Pons (tissue), 1 donor: Measurements from ENCODE around the gene GP5.

Experiments used
- DNase-seq: peaks from one replicate; pipeline ENCODE4 v3.0.0-alpha.2; 2016; ENCODE audit warnings: low spot score

Gene GP5

DNA sequence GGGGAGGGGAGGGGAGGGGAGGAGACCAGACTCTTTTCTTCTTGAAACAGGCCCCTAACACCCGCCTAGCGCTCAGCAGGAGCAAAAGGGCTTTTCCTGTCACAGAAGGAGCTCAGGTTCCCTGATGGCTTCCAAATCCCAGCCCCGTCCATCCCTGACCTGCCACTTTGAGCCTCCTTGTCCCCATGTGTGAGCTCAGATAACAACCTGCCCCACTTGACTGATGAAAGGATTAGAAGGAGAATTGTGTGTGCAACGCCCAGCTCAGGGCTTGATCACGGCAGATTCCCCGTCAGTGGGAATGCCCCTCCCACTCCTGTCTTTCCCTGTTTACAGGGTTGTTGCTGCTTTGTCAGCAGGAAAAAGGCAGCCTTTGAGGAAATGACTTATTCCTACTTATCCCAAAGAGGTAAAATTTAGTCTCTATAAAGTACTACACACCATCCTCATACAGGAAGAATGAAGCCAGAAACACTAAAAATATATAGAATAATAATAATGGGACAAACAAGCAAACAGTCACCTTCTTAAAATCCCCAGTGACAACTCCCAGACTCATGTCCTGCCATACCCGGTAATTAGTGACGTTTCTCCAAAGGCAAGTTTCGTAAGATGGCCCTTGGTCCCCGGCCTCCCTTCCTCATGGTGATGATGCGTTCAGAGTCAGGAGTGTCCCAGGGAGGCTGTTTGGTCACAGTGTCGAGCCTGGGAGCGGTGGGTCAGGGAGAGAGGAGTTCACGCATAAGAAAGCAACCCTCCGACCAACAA is 23.4 kb downstream of the GP5 start:
- no peak for DNase-seq

- DNase-seq = no peak
These were observed 24.1 kb downstream of the GP5 start for GRCh38 chr3:194374935-194375334.

DNA sequence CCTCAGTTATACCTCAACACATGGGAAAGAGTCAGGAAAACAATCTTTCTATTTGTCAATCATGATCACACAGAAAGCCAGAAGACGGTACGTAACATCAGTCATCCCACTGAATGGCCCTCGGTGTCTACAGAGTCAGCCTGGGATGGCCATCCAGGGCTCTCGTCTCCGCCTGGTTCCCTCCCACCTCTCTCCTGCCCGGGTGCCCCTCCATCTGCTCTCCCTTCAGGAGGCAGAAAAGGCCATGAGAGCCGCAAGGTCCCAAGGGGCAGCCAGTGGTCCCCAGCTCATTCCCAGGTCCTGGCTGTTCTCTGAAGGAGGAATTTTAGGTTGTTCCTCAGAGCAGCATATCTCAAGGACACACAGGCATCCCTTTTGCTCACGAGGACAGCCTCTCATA is 25.2 kb downstream of the GP5 start:
- DNase-seq = no peak

DNA sequence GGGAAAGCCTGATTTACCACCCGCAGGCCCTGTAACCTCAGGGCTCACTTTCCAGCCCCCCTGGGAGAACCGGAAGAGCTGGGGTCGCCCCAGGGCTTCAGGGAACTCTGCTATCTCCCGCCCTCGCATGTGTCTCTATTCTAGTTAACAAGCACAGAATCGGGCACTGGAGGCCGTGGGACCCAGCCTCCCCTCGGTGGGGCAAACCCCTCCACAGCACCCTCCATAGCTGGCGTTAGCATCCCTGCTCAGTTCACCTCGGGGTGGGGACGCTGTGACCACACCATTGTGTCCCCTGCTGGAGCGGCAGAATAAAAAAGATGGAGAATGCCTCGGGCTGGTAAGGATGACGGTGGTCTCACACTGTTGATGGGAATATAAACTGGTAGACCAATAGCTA is 26.0 kb downstream of the GP5 start:
- no peak for DNase-seq

DNA sequence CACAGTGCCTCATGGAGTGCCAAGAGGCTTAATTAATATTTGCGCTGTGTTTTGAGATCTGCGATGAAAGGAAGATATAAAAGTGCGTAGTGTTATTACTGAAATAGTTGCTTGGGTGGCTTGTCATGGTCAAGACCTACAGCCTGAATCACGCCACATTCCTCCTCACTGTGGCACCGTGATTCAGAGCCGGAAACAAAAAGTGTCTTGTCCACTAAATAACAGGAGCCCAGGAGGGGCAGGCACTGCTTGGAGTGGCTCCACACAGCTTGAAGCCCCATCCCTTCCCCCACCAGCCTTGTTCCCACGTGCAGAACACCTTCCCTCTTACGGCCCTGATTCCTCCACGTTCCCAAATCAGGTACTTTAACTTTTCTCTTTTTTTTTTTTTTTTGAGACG is 28.3 kb downstream of the GP5 start:
- DNase-seq = no peak

DNA sequence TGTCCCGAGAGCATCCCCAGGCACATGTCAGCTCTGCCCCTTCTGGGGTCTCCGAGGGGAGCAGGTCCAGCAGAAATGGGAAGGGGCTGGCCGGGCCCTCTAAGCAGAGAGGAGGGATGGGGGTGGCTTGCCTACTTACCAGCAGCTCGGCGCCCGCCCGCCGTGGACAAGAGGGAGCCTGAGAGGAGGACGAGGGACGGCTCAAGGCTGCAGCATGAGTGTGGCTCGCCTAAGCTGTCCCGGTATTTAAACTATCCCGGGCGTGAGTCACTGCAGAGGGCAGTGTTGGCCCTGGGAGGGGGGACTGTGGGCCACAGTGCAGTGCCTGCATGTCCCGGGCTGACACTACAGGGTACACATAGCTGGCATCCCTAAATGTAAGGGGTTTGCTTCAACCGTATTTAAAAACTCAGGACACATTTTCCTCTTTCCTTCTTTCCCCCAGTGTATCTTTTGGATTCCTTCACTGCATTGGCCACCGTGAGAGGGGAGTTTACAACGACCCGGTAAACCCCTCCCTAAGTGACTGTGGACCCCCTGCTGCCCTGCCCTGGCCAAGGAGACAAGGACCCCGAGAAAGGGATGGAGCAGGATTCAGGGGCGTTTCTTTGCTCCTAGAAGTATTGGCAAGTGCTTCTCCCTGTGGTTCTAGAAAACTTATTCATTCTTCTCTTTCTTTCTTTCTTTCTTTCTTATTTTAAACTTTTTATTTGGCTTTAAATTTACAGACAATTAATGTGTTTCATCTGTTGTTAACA is 29.4 kb downstream of the GP5 start, which contains the start of gene LRRC15:
Gene LRRC15 (minus strand): TSS at position 222 of the 758 bp plus-strand sequence. CDS start 8,700 bp downstream, outside the sequence.
- DNase-seq = no peak

- no peak for DNase-seq
These were observed 30.1 kb downstream of the GP5 start for GRCh38 chr3:194368918-194369317.

- no peak for DNase-seq
These were observed 30.8 kb downstream of the GP5 start for GRCh38 chr3:194367992-194368841.

- no peak for DNase-seq
These were observed 33.0 kb downstream of the GP5 start for GRCh38 chr3:194365978-194366490.

DNA sequence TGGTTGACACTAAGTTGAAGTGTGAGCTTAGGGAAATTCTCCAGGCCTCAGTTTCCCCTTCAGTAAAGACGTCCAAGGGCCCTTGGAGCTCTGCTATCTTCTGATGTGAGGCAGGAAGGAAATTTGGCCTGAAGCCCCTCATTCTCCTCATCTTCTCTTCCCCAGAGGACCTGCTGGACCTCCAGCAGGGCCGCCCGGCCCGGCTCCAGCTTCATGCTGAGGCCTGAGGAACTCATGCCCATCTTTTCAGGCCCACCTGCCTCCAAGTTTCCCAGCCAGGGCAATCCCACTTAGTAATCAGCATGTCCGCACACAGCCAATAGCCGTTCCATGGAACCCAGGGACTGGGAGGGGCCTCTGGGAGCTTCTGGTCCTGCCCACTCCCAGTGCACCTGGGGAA is 33.5 kb downstream of the GP5 start:
- DNase-seq = no peak

DNA sequence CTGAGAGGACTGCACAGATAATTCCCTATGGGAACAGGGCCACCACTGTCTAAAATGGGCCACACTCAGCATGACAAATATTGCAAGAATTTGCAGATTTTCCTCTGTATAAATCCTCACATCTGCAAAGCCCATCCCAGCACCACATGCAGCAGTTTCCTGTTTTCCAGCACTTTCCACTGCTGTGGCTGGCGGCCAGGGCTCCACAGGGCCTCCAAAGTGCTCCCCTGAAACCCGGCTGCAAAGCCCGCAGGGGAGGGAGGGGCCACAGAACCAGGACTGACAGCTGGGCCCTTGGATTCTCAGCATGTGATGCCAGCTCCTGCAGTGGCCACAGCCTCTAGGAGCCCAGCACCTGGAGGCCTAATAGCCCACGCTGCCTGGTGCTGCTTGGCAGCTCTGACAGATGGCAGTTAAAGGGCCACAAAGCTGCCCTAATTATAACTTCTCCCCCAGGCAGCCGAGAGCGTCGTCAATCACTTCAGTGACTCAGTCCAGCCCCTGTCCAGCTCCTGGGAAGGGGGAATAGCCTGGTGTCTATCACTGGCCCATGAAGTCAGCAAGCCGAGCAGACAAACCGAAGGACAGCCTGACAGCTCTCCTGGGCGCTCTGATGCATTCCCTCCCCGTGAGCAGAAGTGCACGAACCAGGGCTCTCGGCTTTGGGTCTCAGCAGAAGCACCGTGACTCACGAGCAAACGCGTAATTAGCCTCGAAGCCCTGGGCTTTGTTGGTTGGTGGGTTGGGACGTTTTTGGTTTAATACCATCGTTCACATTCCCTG is 34.2 kb downstream of the GP5 start:
- DNase-seq = no peak

DNA sequence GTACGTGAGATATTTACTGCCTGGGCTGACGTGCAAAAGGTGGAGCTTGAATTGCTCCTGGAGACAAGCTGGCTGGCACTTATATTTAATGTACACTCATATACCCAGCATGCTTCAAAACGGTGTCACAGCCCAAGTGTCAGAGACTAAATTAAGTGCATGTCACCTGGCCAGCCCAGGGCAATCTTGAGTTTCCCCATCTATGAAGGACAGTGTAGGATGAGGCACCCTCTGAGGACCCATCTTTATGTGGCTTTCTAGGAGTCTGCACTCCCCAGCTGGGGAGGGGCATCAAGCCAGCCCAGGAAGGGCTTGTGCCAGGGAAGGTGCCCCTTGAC is 34.8 kb downstream of the GP5 start:
- no peak for DNase-seq

DNA sequence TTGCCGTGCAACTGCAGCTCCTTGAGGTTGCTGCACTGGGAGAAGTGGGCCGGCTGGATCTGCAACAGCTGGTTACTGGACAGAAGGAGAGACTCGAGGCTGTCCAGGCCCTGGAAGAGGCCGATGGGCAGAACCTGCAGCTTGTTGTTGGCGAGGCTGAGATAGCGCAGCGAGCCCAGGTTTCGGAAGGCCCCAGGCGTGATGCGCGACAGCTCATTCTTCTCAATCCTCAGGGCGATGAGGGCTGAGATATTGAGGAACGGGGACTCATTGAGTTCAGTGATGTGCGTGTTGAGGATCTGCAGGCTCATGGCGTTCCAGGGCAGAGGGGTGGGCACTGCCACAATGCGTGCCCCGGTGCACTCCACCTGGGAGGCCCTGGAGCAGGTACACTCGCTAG is 38.5 kb downstream of the GP5 start:
- no peak for DNase-seq

GRCh38 chr3:194357681-194358080 is 41.4 kb downstream of the GP5 start:
- DNase-seq = no peak

- DNase-seq = no peak
These were observed 43.7 kb downstream of the GP5 start for GRCh38 chr3:194355379-194355778.

- no peak for DNase-seq
These were observed 44.8 kb downstream of the GP5 start for GRCh38 chr3:194354315-194354714.

GRCh38 chr3:194352667-194353246 is 46.3 kb downstream of the GP5 start:
- no peak for DNase-seq

DNA sequence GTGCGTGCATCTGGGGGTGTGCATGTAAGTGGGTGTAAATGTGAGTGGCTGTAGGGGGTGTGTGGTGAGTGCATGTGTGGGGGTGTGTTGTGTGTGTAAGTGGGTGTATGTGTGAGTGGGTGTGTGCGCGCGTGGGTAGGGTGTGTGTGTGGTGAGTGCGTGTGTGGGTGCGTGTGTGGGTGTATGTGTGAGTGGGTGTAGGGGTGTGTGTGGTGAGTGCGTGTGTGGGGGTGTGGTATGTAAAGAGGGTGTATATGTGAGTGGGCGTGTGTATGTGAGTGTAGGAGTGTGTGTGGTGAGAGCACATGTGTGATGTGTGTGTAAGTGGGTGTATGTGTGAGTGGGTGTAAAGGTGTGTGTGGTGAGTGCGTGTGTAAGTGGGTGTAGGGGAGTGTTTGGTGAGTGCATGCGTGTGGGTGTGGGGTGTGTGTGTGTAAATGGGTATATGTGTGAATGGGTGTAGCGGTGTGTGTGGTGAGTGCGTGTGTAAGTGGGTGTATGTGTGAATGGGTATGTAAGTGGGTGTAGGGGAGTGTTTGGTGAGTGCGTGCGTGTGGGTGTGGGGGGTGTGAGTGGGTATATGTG is 47.0 kb downstream of the GP5 start:
- DNase-seq = no peak

DNA sequence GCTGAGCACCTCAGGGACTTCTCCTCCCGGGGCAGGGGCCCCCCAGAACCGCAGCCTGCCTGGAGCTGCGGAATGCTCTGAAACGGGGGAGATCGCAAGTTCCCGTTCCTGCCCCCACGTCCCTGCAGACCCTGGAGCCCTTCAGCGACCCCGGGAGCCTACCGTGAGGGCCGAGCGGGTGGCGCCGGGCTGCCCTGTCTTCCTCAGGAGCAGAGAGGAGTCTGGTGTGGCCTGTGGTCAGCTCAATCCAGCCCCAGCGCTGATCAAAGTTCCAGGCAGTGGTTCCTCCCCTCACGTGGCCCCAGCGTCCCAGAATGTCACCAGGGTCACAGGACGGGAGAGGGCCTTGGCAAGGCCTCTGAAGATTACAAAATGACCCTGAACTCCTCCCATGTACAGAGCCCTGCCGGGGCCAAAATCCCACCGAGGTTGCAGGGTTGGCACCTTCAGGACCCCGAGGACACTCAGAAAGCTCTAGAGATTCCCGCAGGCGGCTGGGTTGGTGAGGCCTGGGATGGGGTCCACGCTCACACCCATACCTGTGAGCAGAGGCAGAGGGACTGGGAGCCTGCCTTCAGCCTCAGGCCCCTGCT is 47.9 kb downstream of the GP5 start, which contains the start of gene CPN2:
Gene CPN2 (minus strand): TSS at position 249 of the 593 bp plus-strand sequence. CDS start 8,626 bp downstream, outside the sequence.
- DNase-seq = no peak

GRCh38 chr3:194350726-194351071 is 48.4 kb downstream of the GP5 start:
- DNase-seq = no peak
